Gastroesophageal sphincter (tissue), 4 donors: Measurements from ENCODE around the gene FFAR2. TPM values are rescaled to one million over a fixed set of nuclear protein-coding genes. Genes with fewer than 3 reads are reported as not detected.

Experiments used
- ATAC-seq: fragments of 150-250 bp; one replicate; pipeline ENCODE4 v1.9.1; 2016; ENCODE audit warnings: mild to moderate bottlenecking, moderate library complexity
- H3K27ac ChIP-seq, 4 donors: fragments of 200-600 bp; sonication (generic) in 3 of 4; 1 replicate in 3 of 4; 2 replicates in 1 of 4; pipeline ENCODE4 v1.5.1; 2016 to 2019
- H3K27me3 ChIP-seq: fragments of 200-600 bp; sonication (generic); one replicate; pipeline ENCODE4 v1.5.1; 2019
- H3K36me3 ChIP-seq, 2 donors: fragments of 200-600 bp; sonication (generic); one replicate each; pipeline ENCODE4 v1.5.1; 2019; ENCODE audit warnings: control low read depth in 1 of 2
- H3K4me1 ChIP-seq, 3 donors: fragments of 200-600 bp; sonication (generic); 1 replicate in 2 of 3; 2 replicates in 1 of 3; pipeline ENCODE4 v1.5.1; 2016 to 2019; ENCODE audit warnings: control low read depth in 2 of 3
- H3K4me3 ChIP-seq, 2 donors: fragments of 200-600 bp; sonication (generic); one replicate each; pipeline ENCODE4 v1.5.1; 2019; ENCODE audit warnings: mild to moderate bottlenecking in 1 of 2, moderate library complexity in 1 of 2
- H3K9me3 ChIP-seq, 3 donors: fragments of 200-600 bp; sonication (generic); one replicate each; pipeline ENCODE4 v1.5.1; 2017 to 2019; ENCODE audit warnings: control low read depth in 2 of 3
- EP300 ChIP-seq: sonication (generic); formaldehyde crosslinking; IDR thresholded peaks from one replicate; pipeline ENCODE4 v1.6.1; 2017; ENCODE audit warnings: antibody characterized with exemption, mild to moderate bottlenecking
- POLR2A ChIP-seq, 2 donors: fragments of 450-650 bp; IDR thresholded peaks; one replicate each; pipeline ENCODE4 v1.6.1; 2017; ENCODE audit warnings: antibody characterized with exemption in 2 of 2, mild to moderate bottlenecking in 2 of 2, moderate library complexity in 1 of 2
- POLR2AphosphoS5 ChIP-seq: sonication (generic); formaldehyde crosslinking; IDR thresholded peaks from one replicate; pipeline ENCODE4 v1.6.1; 2017; ENCODE audit warnings: antibody characterized with exemption
- WGBS, 2 donors: methylation state at CpG; one replicate each; pipeline ENCODE4 v1.1.5; 2018; ENCODE audit warnings: low coverage in 1 of 2; 5-methylcytosine and 5-hydroxymethylcytosine counted together
- total RNA-seq, 4 donors: library from RNA; depleted of rRNA; stranded (reverse); fragments of >200 nt; gene quantifications; one replicate each; pipeline ENCODE4 v1.1.0, GENCODE V29; 2016
- TF ChIP-seq, protein P1 (sequence below), 4 experiments: fragments of 200-600 bp in 2 of 4; fragments of 450-650 bp in 2 of 4; sonication (generic) in 1 of 4; IDR thresholded peaks; one replicate each; pipeline ENCODE4 v1.5.1; 2017 to 2019; ENCODE audit warnings: antibody characterized with exemption in 4 of 4, mild to moderate bottlenecking in 2 of 4, moderate library complexity in 2 of 4

Gene FFAR2
- 1 to 10 TPM in 1 of 4 donors, under 1 TPM in 1, not detected in 2; 0.35 to 1.3 TPM for total RNA-seq

DNA sequence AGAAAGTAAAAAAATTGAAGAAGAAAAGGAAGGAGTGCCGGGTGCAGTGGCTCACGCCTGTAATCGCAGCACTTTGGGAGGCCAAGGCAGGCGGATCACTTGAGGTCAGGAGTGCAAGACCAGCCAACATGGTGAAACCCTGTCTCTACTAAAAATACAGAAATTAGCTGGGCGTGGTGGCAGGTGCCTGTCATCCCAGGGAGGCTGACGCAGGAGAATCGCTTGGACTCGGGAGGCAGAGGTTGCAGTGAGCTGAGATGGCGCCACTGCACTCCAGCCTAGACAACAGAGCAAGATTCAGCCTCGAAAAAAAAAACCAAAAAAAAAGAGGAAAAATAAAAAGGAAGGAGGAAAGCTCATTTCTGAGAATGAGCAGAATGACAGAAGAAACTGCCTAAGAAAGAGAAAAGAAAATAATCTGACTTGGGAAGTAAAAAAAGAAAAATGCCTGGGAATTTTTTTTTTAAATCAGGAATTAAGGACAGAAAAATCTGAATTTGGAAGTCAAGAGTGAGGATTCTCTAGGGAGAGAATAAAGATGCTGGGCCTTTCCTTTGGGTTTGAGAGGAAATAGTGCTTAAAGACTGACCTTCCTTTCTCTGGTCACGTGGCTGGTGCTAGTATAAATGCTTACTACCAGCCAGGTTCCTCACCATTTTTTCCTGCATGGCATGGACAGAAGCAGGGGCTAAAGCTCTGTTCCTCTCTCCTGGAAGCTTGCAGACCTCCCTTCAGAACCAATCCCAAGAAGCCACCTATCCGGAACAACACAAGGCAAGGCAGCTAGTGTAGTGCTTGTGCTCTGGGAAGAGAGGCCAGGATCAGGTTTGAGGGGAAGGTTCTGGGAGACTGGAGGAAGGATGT lies at the start of gene FFAR2:
TSS of gene FFAR2 (plus strand) at position 652 of the 864 bp plus-strand sequence. CDS start 1,458 bp downstream, outside the sequence.
- ATAC-seq = no peak
- TF ChIP-seq POLR2AphosphoS5 = no peak
- TF ChIP-seq, protein P1, sequence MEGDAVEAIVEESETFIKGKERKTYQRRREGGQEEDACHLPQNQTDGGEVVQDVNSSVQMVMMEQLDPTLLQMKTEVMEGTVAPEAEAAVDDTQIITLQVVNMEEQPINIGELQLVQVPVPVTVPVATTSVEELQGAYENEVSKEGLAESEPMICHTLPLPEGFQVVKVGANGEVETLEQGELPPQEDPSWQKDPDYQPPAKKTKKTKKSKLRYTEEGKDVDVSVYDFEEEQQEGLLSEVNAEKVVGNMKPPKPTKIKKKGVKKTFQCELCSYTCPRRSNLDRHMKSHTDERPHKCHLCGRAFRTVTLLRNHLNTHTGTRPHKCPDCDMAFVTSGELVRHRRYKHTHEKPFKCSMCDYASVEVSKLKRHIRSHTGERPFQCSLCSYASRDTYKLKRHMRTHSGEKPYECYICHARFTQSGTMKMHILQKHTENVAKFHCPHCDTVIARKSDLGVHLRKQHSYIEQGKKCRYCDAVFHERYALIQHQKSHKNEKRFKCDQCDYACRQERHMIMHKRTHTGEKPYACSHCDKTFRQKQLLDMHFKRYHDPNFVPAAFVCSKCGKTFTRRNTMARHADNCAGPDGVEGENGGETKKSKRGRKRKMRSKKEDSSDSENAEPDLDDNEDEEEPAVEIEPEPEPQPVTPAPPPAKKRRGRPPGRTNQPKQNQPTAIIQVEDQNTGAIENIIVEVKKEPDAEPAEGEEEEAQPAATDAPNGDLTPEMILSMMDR (IDR thresholded peaks at IDR 0.05) = no peak
- no peak for TF ChIP-seq POLR2A (IDR thresholded peaks at IDR 0.05)
- no peak for TF ChIP-seq EP300
- Histone ChIP-seq H3K27ac (no peak within 1 kb of the TSS), H3K36me3 (no peaks in the 10 kb centered on the region), H3K4me3 (no peak within 1 kb of the TSS), H3K27me3 (peaks cover 61% of the 10 kb centered on the region), H3K9me3 (no peaks in the 10 kb centered on the region), H3K4me1 (peaks cover 0 to 9% (median 0%) of the 10 kb centered on the region in 3 donors)
- 70 to 90% methylated on average over 4 to 12 of the region's 12 CpGs for WGBS, 2 donors

DNA sequence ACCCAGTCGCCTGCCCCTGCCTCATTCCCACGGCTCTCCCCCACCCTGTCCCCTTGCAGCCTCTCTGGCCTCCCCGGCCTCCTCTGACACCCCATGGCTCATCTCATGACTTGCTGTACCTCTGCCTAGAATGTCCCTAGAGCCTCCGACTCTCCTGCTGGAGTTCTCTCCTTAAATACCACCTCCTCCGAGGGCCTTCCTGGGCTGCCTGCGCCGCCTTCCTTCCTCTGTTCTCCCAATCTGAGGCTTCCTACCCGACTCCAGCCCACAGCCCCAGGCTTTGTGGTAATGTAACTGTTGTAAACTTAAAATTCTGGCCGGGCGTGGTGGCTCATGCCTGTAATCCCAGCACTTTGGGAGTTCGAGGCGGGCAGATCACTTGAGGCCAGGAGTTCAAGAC lies 49.5 kb upstream of the FFAR2 start:
- H3K27me3 ChIP-seq = peaks cover 27% of the 10 kb centered on the region
- no peak overlapping the region for H3K27ac ChIP-seq
- no peak overlapping the region for H3K4me3 ChIP-seq
- H3K36me3 ChIP-seq = no peaks in the 10 kb centered on the region
- H3K4me1 ChIP-seq = no peaks in the 10 kb centered on the region
- no peak for ATAC-seq
- WGBS, 2 donors = 75 to 85% methylated on average over 4 to 10 of the region's 12 CpGs
- no peaks in the 10 kb centered on the region for H3K9me3 ChIP-seq
- no peak for TF ChIP-seq POLR2A (IDR thresholded peaks at IDR 0.05)
- TF ChIP-seq, protein P1 (IDR thresholded peaks at IDR 0.05) = no peak
- TF ChIP-seq POLR2AphosphoS5 = no peak
- TF ChIP-seq EP300 = no peak

DNA sequence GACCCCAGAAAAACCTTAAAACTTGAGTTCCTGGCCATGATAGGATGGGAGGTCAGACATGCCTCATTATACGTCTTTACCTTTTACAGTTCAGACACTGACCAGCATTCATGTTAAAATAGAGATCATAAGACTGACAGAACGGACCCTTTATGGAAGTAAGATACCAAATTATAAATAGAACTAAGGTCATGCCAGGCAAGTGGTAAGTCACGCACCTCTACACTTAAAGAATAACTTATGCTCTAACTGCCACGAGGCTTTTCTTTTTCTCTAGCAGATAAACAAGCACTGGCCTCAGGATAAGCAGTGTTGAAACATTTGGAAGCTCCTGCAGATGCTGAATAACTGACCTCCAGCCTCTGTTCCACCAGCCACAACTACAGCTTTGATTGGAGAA lies 48.8 kb upstream of the FFAR2 start:
- no peaks in the 10 kb centered on the region for H3K36me3 ChIP-seq
- ATAC-seq = no peak
- H3K27ac ChIP-seq = no peak overlapping the region
- no peak overlapping the region for H3K4me3 ChIP-seq
- H3K4me1 ChIP-seq = no peaks in the 10 kb centered on the region
- no peaks in the 10 kb centered on the region for H3K9me3 ChIP-seq
- peaks cover 27% of the 10 kb centered on the region for H3K27me3 ChIP-seq
- no peak for TF ChIP-seq POLR2A (IDR thresholded peaks at IDR 0.05)
- TF ChIP-seq, protein P1 (IDR thresholded peaks at IDR 0.05) = no peak
- TF ChIP-seq EP300 = no peak
- TF ChIP-seq POLR2AphosphoS5 = no peak
- WGBS, 2 donors = 33 to 55% methylated on average over 3 to 4 of the region's 4 CpGs

DNA sequence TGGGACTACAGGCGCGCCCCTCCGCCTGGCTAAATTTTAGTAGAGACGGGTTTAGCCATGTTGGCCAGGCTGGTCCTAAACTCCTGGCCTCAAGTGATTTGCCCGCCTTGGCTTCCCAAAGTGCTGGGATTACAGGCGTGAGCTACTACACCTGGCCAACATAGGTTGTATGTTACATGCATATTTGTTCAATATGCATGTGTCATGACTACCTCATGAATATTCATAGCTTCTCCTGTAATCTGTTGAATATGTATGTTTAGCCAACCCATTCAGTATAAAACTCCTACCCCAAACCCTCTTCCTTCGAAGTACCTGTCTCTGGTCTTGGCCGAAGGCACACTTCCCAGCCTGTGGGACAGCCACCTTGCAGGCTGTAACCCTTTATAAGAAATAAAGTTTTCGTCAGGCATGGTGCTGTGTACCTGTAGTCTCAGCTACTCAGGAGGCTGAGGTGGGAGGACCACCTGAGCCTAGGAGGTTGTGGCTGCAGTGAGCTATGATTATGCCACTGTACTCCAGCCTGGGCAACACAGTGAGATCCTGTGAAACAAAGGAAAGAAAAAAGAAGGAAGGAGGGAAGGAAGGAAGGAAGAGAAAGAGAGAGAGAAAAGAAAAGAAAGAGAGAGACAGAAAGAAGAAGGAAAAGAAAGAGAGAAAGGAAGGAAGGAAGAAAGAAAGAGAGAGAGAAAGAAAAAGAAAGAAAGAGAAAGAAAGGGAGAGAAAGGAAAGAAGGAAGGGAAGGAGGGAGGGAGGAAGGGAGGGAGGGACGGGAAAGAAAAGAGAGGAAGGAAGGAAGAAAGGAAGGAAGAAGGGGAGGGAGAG lies 47.9 kb upstream of the FFAR2 start:
- H3K9me3 ChIP-seq = no peaks in the 10 kb centered on the region
- H3K27ac ChIP-seq = no peak overlapping the region
- WGBS, 2 donors = 81 to 87% methylated on average over 4 to 6 of the region's 10 CpGs
- no peak for ATAC-seq
- H3K27me3 ChIP-seq = peaks cover 23% of the 10 kb centered on the region
- H3K4me1 ChIP-seq = no peaks in the 10 kb centered on the region
- H3K36me3 ChIP-seq = no peaks in the 10 kb centered on the region
- TF ChIP-seq POLR2AphosphoS5 (no peak), POLR2A (IDR thresholded peaks at IDR 0.05) (no peak), EP300 (no peak)
- TF ChIP-seq, protein P1 (IDR thresholded peaks at IDR 0.05) = no peak
- H3K4me3 ChIP-seq = no peak overlapping the region
